Ecto neural progenitor cell (in vitro differentiated cells): ENCODE data around the gene IPMK.
"Not testable (repeated sequence)": the region's sequence is repeated elsewhere in the genome, so short reads cannot be mapped to it uniquely, and the experiment has no call there.

Experiments
- DNase-seq: peaks from one replicate; pipeline ENCODE4 v3.0.0-alpha.2; 2018; ENCODE audit warnings: low spot score

The IPMK gene

DNA sequence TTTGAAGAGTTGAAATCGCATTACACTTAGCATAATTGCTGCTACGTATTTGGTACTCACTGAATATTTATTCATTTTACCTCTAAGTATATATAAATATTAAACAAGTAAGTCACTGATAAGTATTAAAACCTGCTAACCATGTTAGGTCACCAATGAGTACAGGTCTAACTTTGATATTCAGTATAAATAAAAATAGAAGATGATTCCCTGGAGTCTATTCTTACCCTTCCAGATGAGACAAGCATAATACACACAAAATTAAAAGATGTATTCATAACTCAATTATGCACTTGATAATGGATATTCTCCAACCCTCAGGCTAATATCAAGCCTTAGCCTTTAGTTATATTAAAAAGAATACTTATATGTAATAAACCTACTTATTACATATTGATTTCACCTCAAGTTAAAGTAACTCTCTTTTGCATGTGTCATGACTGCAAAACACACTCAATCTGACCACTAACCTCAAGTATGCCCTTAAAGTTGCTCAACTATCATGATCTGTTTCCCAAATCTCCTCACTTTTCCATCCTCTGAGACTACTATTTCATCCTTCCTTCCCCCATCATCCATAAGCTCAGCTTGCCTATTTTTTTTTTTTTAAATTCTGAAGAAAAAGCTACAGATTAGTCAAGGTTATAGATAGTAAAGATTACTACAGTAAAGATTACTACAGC lies 46.8 kb downstream of the IPMK start:
- no peak for DNase-seq

GRCh38 chr10:58219875-58220274 lies 47.8 kb downstream of the IPMK start:
- no peak for DNase-seq

DNA sequence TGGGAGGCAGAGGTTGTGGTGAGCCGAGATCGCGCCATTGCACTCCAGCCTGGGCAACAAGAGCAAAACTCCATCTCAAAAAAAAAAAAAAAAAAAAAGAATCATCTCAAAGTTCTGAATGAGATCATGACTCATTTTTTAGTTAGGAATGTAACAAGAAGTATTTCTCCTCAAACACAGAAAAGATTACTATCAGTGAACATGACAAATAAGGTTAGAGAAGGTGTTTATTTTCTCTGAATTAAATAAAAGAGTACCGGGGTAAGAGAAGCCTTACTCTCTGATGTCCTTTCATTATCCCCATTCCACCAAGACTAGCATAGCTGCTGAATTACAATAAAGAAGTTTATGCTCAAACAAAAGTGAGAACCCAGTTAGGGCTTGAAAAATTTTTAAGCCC lies 50.1 kb downstream of the IPMK start:
- no peak for DNase-seq

DNA sequence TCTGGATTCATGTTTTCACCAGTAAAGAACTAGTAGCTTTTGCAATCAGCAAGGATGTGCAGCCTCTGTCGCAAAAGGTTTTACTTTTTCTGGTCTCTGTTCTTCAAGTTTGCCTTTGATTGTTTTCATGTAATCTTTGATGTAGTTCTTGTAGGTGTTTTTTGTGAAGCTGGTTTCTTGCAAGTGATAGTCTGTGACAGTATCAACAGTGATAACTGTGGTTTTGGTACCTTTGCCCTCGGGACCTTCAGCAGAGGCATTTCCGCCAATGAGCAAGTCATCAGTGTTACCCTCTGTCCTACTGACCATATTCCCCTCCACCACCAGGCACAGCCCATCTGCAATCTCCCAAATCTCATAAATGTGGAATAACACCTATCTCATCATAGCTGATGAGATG lies 55.1 kb downstream of the IPMK start:
- DNase-seq: no peak

DNA sequence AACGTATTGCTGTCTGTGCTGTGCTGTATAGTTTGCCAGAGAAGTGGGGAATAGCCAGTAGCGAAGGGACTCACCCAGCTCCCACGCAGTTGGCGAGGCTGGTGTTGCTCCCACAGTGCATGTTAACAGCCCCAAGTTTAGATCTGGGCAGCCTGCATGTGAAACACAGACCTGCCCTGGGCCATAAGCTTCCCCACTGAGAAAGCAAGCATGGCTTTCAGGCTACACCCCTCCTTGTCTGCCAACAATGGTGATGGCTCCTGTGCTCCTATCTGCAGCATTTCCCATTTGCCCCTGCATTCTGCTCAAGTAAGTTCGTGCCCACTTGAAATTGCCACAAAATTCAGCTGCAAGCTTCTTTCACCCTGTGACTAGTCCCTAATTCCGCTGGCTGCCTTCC lies 57.5 kb downstream of the IPMK start:
- no peak for DNase-seq

- DNase-seq: no peak
These were observed 58.0 kb downstream of the IPMK start for GRCh38 chr10:58209669-58210068.

- no peak for DNase-seq
These were observed 61.4 kb downstream of the IPMK start for GRCh38 chr10:58206251-58206650.

DNA sequence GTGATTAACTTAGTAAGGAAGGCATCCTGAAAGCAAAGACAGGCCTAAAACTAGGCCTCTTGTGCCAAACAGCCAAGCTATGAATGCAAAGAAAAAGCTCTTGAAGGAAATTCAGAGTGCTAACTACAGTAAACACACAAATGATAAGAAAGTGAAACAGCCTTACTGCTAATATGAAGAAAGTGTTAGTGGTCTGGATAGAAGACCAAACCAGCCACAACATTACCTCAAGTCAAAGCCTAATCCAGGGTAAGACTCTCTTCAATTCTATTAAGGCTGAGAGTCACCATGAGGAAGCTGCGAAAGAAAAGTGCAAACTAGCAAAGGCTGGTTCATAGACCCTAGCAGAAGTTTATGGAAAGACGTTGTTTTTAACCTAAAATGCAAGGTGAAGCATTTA lies 66.0 kb downstream of the IPMK start:
- no peak for DNase-seq

- no peak for DNase-seq
These were observed 78.4 kb downstream of the IPMK start for GRCh38 chr10:58189269-58189668.

- no peak for DNase-seq
These were observed 83.5 kb downstream of the IPMK start for GRCh38 chr10:58184120-58184670.

- DNase-seq: no peak
These were observed 87.0 kb downstream of the IPMK start for GRCh38 chr10:58180666-58181065.

DNA sequence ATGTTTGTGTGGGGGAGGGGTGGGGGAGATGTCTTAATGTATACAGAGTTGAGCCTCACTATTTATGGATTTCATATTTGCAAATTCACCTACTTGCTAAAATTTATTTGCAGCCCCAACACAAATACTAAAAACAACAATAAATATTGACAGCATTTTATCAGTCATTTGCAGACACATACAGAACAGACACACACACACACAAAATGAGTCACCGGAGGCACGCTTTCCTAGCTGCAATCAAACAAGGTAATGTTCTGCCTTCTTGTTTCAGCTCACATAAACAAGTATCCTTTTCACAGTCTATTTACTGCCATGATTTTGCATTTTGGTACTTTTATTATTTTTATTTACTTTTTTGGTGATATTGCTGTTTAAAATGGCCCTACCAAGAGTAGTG lies 88.5 kb downstream of the IPMK start:
- DNase-seq: no peak

GRCh38 chr10:58178811-58179210 lies 88.9 kb downstream of the IPMK start:
- no peak for DNase-seq

- DNase-seq: no peak
These were observed 90.2 kb downstream of the IPMK start for GRCh38 chr10:58177362-58177947.

- no peak for DNase-seq
These were observed 91.4 kb downstream of the IPMK start for GRCh38 chr10:58175990-58176900.

DNA sequence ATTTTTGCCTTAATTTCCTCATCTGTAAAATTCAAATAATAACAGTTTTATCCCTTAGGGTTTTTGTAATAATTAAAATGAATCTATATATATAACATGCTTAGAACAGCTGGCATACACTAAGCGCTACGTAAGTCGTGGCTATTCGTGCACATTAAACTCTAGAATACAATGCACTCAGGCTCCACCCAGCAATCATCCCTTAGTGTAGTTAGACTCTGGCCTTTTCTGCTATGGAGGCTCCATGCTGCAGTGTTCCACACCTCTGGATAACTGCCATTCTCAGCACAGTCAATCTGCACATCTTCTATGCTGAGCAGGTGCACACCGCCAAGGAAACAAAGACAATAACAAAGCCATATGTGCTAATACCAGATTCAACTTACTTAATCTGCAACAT lies 92.9 kb downstream of the IPMK start:
- DNase-seq: no peak

GRCh38 chr10:58173391-58173790 lies 94.3 kb downstream of the IPMK start:
- no peak for DNase-seq

DNA sequence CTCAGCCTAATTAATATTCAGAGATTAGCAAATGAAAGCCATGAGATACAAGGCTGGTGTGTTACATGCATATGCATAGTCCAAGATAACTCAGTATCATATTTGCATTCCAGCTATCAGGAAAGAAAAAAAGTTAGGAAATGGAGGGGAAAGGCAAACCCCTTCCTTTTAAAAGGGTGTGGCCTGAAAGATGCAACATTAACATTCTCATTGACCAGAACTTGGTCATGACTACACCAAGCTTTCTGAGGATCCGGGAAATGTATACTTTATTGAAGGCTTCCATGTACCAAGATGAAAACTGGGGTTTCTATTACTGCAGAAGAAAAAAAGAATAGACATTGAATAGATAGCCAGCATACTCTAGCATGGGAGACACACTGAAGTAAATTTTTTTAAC lies 96.5 kb downstream of the IPMK start:
- no peak for DNase-seq

- DNase-seq: no peak
These were observed 103.2 kb downstream of the IPMK start for GRCh38 chr10:58164517-58164916.

- DNase-seq: no peak
These were observed 108.9 kb downstream of the IPMK start for GRCh38 chr10:58158806-58159205.

DNA sequence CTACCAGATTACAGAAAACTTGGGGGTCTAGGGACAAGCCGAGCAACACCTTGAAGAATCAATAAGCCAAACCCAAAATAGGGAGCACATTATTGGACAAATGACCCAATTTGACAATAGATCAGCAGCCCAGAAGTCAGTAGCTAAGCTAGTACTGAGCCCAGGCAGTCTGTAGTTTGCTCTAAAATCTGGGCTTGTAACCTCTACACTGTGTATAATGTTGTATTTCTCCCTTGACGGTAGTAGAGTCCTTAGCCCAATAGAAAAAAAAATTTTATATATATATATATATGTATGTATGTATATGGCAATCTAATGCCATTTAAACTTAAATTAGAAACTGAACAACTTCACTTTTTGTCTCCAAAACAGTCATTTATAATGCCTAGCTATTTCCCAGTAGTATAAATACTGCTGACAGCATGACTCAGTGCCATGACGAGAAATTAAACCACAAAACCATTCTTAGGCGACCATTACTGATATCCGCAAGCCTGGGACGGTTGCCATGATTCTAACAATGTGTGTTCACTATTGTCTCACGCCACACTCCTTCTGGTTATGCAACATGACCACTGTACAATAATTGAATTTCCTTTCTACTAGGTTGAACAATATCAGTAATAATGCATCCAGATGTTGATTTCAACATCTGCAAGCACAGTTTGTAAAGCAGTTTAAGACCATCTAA lies 110.5 kb downstream of the IPMK start:
- DNase-seq: no peak

- DNase-seq: not testable (repeated sequence)
These were observed 111.8 kb downstream of the IPMK start for GRCh38 chr10:58155941-58156340.
